HEK293 (cell line): ENCODE data around the gene OBP2A.

Experiments used
- CTCF ChIA-PET: fragments of 350-600 bp; formaldehyde crosslinking; extraction: SDS; loops from one replicate; lab custom pipeline; 2021; ENCODE audit warnings: antibody characterized with exemption; lab: Yijun Ruan, JAX
- POLR2A ChIA-PET: fragments of 300-600 bp; formaldehyde crosslinking; extraction: SDS; loops from one replicate; lab custom pipeline; 2020; ENCODE audit warnings: antibody characterized with exemption, inconsistent platforms; lab: Yijun Ruan, JAX
- H3K27ac ChIP-seq: fragments of 200-500 bp; sonication (Bioruptor generic); 2 replicates; pipeline ENCODE4 v1.5.1; 2014; ENCODE audit warnings: low read depth, low read length, control low read depth, inconsistent platforms; ENCODE audit errors: extremely low read depth
- H3K36me3 ChIP-seq, 2 experiments: fragments of 200-500 bp in 1 of 2; sonication (Bioruptor generic) in 1 of 2; 1 replicate in 1 of 2; 2 replicates in 1 of 2; pipeline ENCODE4 v1.5.1; 2014 to 2017; ENCODE audit warnings: inconsistent platforms in 2 of 2, low read length in 2 of 2; ENCODE audit not compliant: control insufficient read depth in 2 of 2, insufficient read depth in 1 of 2
- H3K4me1 ChIP-seq: fragments of 200-500 bp; sonication (Bioruptor generic); 2 replicates; pipeline ENCODE4 v1.5.1; 2014; ENCODE audit warnings: mild to moderate bottlenecking, low read length, inconsistent platforms; ENCODE audit not compliant: control insufficient read depth, insufficient read depth
- H3K4me3 ChIP-seq: 2 replicates; pipeline ENCODE4 v1.5.1; 2011; ENCODE audit warnings: low read depth, mild to moderate bottlenecking, control low read depth, low read length, moderate library complexity
- H3K9me3 ChIP-seq: fragments of 200-500 bp; sonication (Bioruptor generic); 2 replicates; pipeline ENCODE4 v1.5.1; 2014; ENCODE audit warnings: low read depth, low read length, inconsistent platforms; ENCODE audit not compliant: control insufficient read depth, insufficient read depth
- AEBP2 ChIP-seq: fragments of 450-650 bp; formaldehyde crosslinking; IDR thresholded peaks from 2 replicates; pipeline ENCODE4 v1.5.1; 2016; ENCODE audit warnings: missing biosample characterization, missing genetic modification characterization, borderline replicate concordance
- ATF2 ChIP-seq: fragments of 450-650 bp; formaldehyde crosslinking; IDR thresholded peaks from 2 replicates; pipeline ENCODE4 v1.5.1; 2016; ENCODE audit warnings: missing biosample characterization, missing genetic modification characterization, low read depth
- GFI1B ChIP-seq: fragments of 450-650 bp; formaldehyde crosslinking; IDR thresholded peaks from 2 replicates; pipeline ENCODE4 v1.5.1; 2016; ENCODE audit warnings: missing biosample characterization, missing genetic modification characterization
- HOXD13 ChIP-seq: sonication (generic); formaldehyde crosslinking; IDR thresholded peaks from 2 replicates; pipeline ENCODE4 v1.8.0; 2022; ENCODE audit warnings: missing genetic modification reagents, borderline replicate concordance
- REST ChIP-seq: fragments of 450-650 bp; formaldehyde crosslinking; IDR thresholded peaks from 2 replicates; pipeline ENCODE4 v1.5.1; 2016; ENCODE audit warnings: missing biosample characterization, missing genetic modification characterization
- SP3 ChIP-seq: fragments of 450-650 bp; formaldehyde crosslinking; IDR thresholded peaks from 2 replicates; pipeline ENCODE4 v1.5.1; 2016; ENCODE audit warnings: missing biosample characterization, missing genetic modification characterization
- TRIM28 ChIP-seq: IDR thresholded peaks from 2 replicates; pipeline ENCODE4 v1.6.1; 2011; ENCODE audit warnings: low read length, control low read depth, borderline replicate concordance
- ZBTB7A ChIP-seq: fragments of 450-650 bp; formaldehyde crosslinking; IDR thresholded peaks from 2 replicates; pipeline ENCODE4 v1.5.1; 2016; ENCODE audit warnings: low read depth, missing biosample characterization, missing genetic modification characterization
- ZFHX2 ChIP-seq: fragments of 450-650 bp; formaldehyde crosslinking; conservative IDR thresholded peaks from 2 replicates; pipeline ENCODE4 v1.5.1; 2016; ENCODE audit warnings: missing biosample characterization, missing genetic modification characterization
- ZNF148 ChIP-seq: fragments of 450-650 bp; formaldehyde crosslinking; IDR thresholded peaks from 2 replicates; pipeline ENCODE4 v1.5.0; 2017; ENCODE audit warnings: missing biosample characterization, missing genetic modification characterization, borderline replicate concordance
- ZNF19 ChIP-seq: fragments of 450-650 bp; formaldehyde crosslinking; IDR thresholded peaks from 2 replicates; pipeline ENCODE4; 2016; ENCODE audit warnings: missing biosample characterization, missing genetic modification characterization, low read depth
- ZNF350 ChIP-seq: fragments of 450-650 bp; formaldehyde crosslinking; IDR thresholded peaks from 2 replicates; pipeline ENCODE4 v1.5.0; 2017; ENCODE audit warnings: missing biosample characterization, mild to moderate bottlenecking, missing genetic modification characterization
- ZNF37A ChIP-seq: fragments of 450-650 bp; IDR thresholded peaks from 2 replicates; pipeline ENCODE4 v1.5.1; 2018; ENCODE audit warnings: missing biosample characterization, missing genetic modification characterization
- ZNF394 ChIP-seq: fragments of 450-650 bp; formaldehyde crosslinking; IDR thresholded peaks from 2 replicates; pipeline ENCODE4 v1.5.1; 2016; ENCODE audit warnings: missing biosample characterization, missing genetic modification characterization, mild to moderate bottlenecking, moderate library complexity, borderline replicate concordance
- ZNF416 ChIP-seq: fragments of 450-650 bp; formaldehyde crosslinking; IDR thresholded peaks from 2 replicates; pipeline ENCODE4 v1.5.1; 2016; ENCODE audit warnings: missing biosample characterization, missing genetic modification characterization
- ZNF529 ChIP-seq: fragments of 450-650 bp; formaldehyde crosslinking; IDR thresholded peaks from 2 replicates; pipeline ENCODE4 v1.5.1; 2017; ENCODE audit warnings: missing genetic modification characterization, missing biosample characterization; ENCODE audit not compliant: insufficient replicate concordance
- ZNF580 ChIP-seq: fragments of 450-650 bp; formaldehyde crosslinking; IDR thresholded peaks from 2 replicates; pipeline ENCODE4 v1.5.1; 2016; ENCODE audit warnings: missing biosample characterization, missing genetic modification characterization
- ZNF621 ChIP-seq: fragments of 450-650 bp; formaldehyde crosslinking; IDR thresholded peaks from 2 replicates; pipeline ENCODE4 v1.5.1; 2017; ENCODE audit warnings: missing biosample characterization, missing genetic modification characterization
- ZNF664 ChIP-seq: fragments of 450-650 bp; formaldehyde crosslinking; IDR thresholded peaks from 2 replicates; pipeline ENCODE4 v1.5.1; 2016; ENCODE audit warnings: missing biosample characterization, missing genetic modification characterization
- ZNF837 ChIP-seq: fragments of 450-650 bp; formaldehyde crosslinking; IDR thresholded peaks from 2 replicates; pipeline ENCODE4 v1.5.1; 2016; ENCODE audit warnings: missing biosample characterization, missing genetic modification characterization
- ZSCAN16 ChIP-seq: fragments of 450-650 bp; formaldehyde crosslinking; IDR thresholded peaks from 2 replicates; pipeline ENCODE4 v1.5.1; 2016; ENCODE audit warnings: missing biosample characterization, missing genetic modification characterization

The OBP2A gene

GRCh38 chr9:135520916-135521607, 24.9 kb upstream of the OBP2A start, which contains the start of gene LCN1:
TSS of gene LCN1 (plus strand) at chr9:135521440. CDS start at chr9:135521498, 58 bp downstream.
- no peaks in the 10 kb centered on the region for H3K9me3 ChIP-seq
- H3K4me1 ChIP-seq = no peaks in the 10 kb centered on the region
- TF ChIP-seq REST (tag by site-specific recombination) = no peak
- no peak for TF ChIP-seq GFI1B (tag by site-specific recombination)
- ChIA-PET POLR2A (no interaction called here), CTCF (no interaction called here)
- no peak within 1 kb of the TSS for H3K4me3 ChIP-seq
- H3K27ac ChIP-seq = no peak within 1 kb of the TSS
- no peaks in the 10 kb centered on the region for H3K36me3 ChIP-seq

- H3K4me3 ChIP-seq = no peak overlapping the region
- H3K36me3 ChIP-seq = no peaks in the 10 kb centered on the region
- ChIA-PET CTCF (no interaction called here), POLR2A (no interaction called here)
- no peaks in the 10 kb centered on the region for H3K4me1 ChIP-seq
- H3K27ac ChIP-seq = no peak overlapping the region
- TF ChIP-seq TRIM28 (no peak), SP3 (no peak), ZNF621 (tag by site-specific recombination) (no peak), ZSCAN16 (tag by site-specific recombination) (no peak), ZNF580 (tag by site-specific recombination) (no peak), ZNF664 (tag by site-specific recombination) (no peak), HOXD13 (CRISPR knock-in tag) (no peak), ZNF37A (no peak), ZNF19 (no peak), ZNF837 (tag by site-specific recombination) (no peak)
- no peaks in the 10 kb centered on the region for H3K9me3 ChIP-seq
These were observed 24.3 kb upstream of the OBP2A start for GRCh38 chr9:135521608-135522095.

GRCh38 chr9:135522137-135522877, 23.6 kb upstream of the OBP2A start:
- ChIA-PET CTCF (no interaction called here), POLR2A (no interaction called here)
- Histone ChIP-seq H3K9me3 (no peaks in the 10 kb centered on the region), H3K36me3 (no peaks in the 10 kb centered on the region), H3K4me3 (no peak overlapping the region), H3K27ac (no peak overlapping the region), H3K4me1 (no peaks in the 10 kb centered on the region)
- TF ChIP-seq ZBTB7A (tag by site-specific recombination) = no peak
- TF ChIP-seq ZNF529 (tag by site-specific recombination) = no peak
- no peak for TF ChIP-seq ZNF416 (tag by site-specific recombination)
- no peak for TF ChIP-seq ATF2
- no peak for TF ChIP-seq ZNF350 (tag by site-specific recombination)
- TF ChIP-seq ZFHX2 (tag by site-specific recombination) = no peak
- no peak for TF ChIP-seq ZNF148 (tag by site-specific recombination)
- TF ChIP-seq AEBP2 = no peak
- no peak for TF ChIP-seq ZNF394 (tag by site-specific recombination)
